Measurements from ENCODE around the gene EIF3L.
A peak's percentile ranks its signal among the peaks of the same experiment; 100 is the strongest.

EIF3L gene

DNA sequence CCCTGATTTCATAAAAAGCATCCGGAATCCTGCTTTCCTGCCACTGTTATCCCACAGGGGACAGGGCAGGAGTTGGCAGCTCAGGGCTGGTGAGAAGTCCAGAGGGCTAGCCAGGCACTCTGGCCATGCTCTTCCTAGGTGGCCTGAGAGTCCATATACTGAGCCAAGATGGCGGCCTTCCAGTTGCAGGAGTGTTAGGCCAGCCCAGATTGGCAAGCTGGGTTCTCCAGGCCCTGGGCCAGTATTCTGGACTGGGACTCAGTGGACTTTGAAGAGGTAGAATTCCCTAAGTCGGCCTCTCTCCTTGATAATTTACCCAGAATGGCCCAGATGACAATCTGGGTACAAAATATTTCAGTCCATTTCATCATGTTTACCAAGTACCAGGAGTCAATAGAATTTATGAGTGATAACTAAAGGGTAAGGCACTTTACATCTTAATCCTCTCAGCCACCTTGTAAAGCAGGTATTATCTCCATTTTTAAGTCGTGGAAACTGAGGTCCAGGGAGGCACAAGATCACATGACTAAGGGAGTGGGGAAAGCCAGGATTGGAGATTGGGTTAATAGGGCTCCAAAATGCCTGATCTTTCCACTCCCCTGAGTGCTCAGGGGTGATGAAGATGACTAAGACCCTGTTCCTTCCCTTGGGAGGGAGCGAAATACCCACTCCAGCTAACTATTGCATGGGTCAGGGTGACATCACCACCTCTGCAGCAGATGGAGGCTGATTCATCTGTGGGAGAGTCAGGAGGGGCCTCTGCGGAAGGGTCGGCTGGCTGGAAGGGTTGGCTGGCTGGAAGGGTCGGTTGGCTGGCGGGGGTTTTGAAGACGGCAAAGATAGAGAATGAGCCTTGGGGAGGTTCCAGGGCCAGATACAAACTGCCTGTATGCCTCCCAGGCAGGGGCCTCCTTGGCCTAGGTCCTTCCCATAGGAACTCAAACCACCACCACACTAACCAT lies 55.6 kb downstream of the EIF3L start:
- DNase-seq (ENCODE audit: low read depth in 1 of 2, low spot score in 1 of 2): no peak

DNA sequence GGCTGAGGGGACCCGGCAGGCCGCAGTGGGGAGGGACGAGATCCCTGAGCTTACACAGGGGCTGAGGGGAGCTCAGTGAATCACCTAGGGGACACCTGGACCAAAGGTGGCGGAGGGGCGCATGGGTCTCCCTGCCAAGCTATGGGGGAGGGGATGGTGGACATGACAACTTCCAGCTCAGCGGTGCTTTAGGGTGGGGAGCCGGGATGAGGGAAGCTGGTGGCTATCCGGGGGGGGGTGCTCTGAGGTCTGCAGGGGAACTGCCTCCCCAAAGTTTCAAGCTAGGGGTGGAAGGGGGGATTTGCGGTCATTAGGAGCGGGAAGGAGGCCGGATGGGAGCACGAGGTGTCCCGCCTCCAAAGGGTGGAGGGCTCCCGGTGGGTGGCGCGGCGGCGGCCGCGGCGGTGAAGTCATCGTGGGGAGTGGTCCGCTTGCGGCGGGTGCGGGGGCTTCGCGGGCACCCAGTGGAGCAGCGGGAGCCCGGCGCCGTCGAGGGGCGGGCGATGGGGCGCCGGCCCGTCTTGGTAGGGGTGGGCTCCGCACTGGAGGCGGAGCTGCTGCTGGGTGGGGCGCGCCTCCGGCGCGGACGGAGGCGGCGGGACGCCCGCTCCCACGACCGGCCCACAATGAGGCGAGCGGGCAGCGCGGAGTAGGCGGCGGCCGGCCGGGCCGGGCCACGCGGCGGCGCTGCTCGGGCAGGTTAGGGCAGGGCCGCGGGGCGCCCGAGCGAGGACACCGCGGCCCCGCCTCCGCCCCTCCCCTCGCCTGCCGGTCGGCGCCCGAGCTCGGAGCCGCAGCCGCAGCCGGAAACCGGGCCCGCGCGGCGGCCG lies 56.5 kb downstream of the EIF3L start, which contains the start of gene MICALL1:
TSS of gene MICALL1 (plus strand) at position 764 of the 830 bp plus-strand sequence. CDS start 126 bp downstream, outside the sequence.
- peak; percentile 46 to 54 for DNase-seq (ENCODE audit: low read depth in 1 of 2, low spot score in 1 of 2)

DNA sequence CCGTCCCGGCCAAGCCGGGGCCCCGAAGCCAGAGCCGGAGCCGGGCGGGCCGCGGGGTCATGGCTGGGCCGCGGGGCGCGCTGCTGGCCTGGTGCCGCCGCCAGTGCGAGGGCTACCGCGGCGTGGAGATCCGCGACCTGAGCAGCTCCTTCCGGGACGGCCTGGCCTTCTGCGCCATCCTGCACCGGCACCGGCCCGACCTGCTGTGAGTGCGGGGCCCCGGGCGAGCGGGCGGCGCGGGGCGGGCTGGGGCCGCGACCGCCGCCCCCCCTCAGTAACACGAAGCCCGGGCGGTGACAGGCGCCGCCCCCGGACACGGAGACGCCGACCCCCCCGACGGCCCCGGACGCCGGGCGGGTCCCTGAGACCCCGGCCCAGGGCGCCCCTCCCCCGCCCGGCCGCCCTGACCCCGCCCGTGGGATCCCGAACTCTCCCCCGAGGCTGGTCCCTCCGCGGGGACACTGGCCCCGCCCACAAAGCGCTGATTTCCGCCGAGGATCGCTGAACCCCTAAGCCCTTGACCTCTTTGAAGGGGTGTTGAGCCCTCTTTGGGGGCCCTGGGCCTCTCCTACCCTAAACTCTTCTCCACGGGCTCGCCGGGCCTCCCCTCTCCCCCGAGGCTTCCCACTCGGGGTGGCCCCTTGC lies 57.3 kb downstream of the EIF3L start:
- DNase-seq (ENCODE audit: low read depth in 1 of 2, low spot score in 1 of 2): peak in 1 of 2 donors; percentile 13

DNA sequence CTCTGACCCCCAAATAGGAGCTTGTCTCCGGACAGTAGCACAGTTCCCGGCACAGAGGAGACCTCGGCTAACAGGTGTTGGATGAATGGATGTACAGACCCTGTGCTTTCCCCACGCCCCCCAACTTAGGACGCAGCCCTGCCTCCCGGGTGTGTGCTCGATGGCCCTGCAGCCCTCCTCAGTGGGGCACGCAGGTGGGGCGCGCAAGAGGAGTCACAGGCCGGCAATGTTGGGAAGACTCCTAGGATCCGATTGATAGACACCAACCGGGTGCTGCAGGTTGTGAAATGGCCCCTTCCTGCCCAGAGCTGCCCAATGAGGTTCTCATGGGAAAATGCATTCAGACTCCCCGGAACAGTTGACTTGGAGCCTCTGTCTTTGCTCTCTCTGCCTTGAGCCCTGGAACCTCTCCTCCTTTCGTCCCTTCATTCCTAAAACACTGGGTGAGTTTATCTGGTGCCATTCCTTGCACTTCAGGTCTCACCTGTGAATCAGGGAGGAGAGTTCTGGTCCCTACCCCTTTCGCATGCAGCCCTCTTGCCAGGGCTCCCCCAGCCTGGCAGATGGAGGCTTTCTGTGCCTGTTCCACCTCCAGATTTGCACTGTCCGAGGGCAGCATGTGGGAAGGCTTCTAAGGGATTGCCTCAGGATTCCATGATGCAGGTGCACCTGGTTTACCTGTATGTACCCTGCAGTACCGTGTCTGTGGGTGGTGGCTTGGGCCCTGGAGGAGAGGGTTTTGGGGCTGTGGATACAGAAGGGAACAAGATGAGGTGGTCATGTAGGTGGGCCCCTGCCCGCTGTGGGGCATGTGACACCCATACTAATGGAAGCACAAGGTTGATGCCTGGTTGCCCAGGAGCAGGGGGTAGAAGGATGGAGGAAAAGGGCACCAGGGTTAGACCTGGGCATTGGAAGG lies 58.1 kb downstream of the EIF3L start:
- DNase-seq (ENCODE audit: low read depth in 1 of 2, low spot score in 1 of 2): no peak

DNA sequence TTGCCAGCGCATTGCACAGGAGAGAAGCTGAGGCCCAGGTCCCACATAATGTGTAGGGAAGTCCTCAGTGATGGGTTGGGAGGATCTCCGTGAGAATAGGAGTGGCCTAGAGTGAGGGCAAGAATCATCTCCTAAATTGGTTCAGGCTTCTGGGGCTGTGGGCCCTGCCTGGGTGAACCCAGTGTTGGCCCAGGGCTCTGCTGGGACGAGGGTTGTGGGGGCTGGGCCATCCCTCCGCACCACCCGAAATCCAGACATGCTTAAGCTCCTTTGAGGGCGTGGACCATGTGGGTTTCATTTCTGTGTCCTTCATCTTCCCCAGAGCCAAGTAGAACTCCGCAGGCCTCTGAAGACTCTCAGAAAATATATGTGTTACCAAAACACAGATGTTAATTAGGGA lies 60.5 kb downstream of the EIF3L start:
- no peak for DNase-seq (ENCODE audit: low read depth in 1 of 2, low spot score in 1 of 2)

DNA sequence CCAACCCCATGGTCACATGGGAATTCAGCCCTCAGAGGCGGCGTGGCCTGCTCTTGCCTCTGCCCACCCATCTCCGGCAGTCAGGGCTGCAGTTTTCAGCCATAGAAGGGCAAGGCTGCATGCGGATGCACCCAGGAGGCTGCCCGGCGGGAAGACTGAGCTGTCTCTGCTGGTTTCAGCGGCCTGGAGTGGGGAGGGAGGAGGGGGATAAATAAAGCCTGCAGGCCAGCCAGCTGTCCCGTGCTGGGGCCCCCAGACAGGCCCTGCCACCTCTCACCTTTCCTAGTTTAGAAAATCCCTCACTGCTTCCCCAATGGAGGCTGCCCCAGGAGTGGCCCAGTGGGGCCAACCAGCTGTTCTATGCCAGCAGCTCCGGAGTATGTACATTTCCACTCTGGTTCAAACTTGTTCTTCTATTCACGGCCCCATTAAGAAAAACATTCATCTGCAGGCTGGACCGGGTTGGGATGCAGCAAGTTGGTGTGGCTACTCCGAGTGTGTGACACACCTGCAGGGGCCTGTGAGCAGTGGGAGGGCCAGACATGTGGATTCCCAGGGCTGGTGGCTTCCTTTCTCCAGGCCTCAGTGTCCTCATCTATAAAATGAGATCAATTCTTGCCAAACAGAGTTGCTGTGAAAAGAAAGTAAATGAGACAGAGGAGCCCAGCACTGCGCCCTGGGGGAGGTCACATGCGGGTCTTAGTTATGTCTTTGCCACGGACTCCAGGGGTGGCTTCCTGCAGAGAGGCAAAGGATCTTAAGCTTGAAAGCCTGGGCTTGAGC lies 61.9 kb downstream of the EIF3L start:
- no peak for DNase-seq (ENCODE audit: low read depth in 1 of 2, low spot score in 1 of 2)

DNA sequence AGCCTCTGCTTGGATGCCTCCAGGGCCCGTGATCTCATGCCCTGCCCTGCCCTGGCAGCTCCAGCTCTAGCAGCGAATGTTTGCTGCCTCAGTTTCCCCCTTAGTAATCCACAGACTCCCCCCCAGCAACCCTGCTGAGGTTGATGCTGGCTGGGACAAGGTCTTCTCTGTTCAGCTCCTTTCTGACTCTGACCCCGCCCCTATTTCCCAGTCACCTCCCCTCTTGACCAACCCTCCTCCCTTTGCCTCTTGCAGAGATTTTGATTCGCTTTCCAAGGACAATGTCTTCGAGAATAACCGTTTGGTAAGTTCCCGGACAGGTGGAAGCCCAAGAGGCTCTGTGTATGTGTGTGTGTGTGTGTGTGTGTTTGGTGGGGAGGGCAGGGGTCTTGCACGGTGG lies 62.5 kb downstream of the EIF3L start:
- no peak for DNase-seq (ENCODE audit: low read depth in 1 of 2, low spot score in 1 of 2)

DNA sequence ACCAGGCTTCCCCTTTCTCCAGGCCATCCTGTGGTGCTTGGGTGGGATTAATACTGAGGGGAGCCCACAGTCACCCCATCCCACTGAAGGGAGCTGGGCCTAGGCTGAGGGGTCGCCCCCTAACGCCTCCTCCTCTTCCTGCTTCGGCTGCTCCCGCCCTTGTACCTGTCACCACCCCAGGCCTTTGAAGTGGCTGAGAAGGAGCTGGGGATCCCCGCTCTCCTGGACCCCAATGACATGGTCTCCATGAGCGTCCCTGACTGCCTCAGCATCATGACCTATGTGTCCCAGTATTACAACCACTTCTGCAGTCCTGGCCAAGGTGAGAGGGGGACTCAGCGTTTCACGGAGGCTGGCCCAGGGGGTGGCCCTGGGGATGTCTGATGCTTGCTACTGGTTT lies 63.0 kb downstream of the EIF3L start:
- no peak for DNase-seq (ENCODE audit: low read depth in 1 of 2, low spot score in 1 of 2)

DNA sequence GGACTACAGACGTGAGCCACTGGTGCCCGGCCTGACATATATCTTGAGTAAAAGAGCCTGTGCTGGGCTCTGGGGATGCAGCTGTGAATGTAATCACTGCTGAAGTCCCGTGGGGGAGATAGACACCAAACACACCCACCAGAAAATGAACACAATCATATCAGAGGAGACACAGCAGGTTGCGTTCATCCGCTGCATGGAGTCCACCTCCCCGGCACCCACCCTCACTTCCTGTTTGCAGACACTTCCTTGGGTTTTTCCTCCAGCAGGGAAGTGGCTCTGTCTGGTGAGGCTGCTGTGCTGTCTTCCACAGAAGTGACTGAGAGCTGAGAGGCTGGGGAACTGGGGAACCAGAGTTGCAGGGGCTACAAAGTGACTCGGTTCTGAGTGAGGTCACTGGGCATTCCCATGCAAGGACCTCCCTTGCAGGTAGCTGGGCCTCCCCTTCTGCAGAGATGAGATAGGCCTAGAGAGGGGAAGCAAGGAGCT lies 64.1 kb downstream of the EIF3L start:
- no peak for DNase-seq (ENCODE audit: low read depth in 1 of 2, low spot score in 1 of 2)

DNA sequence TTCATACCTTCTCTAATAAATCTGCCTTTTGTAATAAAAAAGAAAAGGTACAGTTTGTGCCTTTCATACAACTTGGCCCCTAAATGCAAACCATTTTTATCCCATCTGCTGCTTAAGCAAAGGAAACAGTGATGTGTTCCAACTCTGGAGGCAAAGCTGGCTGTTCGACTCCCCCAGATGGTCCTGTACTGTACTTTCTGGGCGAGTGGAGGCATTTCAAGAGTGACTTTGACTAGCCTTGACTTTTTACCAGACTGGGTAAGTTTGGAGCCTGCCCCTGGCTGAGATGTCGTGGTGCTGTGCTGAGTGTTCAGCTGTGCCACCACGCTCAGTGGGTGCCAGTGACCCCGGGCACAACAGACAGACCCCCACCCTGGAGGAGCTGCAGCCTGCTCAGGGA lies 67.1 kb downstream of the EIF3L start:
- no peak for DNase-seq (ENCODE audit: low read depth in 1 of 2, low spot score in 1 of 2)

DNA sequence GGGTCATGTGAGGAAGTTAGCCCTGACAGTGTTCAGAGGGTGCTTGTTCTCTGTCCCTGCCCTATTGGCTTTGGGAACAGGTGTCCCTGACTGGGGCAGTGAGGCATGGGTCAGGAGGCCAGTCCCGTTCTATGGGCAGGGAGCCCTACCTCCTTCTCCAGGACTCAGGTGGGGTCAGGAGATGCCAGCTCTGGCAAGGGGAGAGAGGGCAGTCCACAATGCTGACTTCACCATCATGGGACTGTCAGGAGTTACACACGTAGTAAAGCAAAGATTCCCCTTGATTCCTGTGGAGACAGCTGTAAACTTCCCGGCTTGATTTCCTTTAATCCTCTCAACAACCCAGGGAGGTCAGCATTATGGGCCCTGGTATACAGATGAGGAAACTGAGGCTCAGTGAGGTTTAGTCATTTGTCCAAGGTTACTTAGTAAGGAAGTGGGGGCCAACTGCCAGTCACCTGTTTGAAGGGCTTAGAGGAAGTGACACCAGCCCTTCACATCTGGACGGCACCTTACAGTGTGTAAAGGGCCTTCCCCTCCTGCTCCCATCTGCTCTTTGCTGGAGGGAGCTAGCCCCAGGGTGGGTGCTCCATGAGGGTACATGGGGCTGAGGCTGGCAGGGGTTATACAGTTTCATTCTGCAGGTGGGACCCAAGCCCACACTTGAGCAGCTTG lies 68.8 kb downstream of the EIF3L start:
- no peak for DNase-seq (ENCODE audit: low read depth in 1 of 2, low spot score in 1 of 2)

DNA sequence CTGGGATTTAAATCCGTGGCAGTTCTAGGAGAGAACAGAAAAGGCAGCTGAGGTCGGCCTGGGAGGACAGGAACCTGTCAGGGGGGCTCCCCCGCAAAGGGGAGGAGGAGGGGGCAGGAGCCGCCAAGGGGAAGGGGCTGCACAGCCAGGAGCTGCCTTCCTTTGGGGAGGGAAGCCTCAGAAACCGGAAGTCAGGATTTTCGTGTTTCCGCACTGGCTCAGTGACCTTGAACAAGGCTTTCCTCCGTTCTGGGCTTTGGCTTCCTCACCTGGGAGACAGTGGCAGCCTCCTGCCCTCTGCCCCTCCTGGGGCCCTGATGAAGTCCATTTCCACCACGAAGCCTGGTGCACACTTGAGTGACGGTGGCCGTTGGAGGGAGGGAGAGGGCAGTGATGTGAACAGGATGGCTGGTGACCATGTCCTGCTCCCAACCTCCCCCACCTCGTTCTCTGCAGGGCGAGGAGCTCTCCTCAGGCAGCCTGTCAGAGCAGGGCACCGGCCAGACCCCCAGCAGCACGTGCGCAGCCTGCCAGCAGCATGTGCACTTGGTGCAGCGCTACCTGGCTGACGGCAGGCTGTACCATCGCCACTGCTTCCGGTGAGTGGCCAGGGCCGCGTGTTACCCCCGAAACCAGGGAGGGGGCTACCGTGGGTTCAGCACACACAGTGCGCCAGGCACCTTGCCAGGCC lies 69.5 kb downstream of the EIF3L start:
- DNase-seq (ENCODE audit: low read depth in 1 of 2, low spot score in 1 of 2): no peak

DNA sequence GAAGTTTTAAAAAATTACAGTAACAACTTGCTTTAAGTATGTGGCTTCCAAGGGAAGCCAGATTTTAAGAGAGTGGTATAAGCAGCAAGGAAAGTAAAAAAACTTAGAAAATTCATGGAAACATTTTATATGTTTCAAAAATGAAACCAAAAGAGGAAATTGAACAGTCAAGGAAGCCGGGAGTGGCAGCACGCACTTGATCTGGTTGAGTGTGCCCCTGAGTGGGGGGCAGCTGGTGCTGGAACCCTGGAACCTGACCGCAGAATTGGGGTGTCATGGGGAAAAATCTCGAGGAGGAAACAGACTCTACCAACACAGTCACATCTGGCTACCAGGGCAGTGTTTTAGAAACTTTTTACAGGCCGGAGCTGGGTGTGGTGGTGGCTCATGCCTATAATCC lies 70.9 kb downstream of the EIF3L start:
- DNase-seq (ENCODE audit: low read depth in 1 of 2, low spot score in 1 of 2): no peak

DNA sequence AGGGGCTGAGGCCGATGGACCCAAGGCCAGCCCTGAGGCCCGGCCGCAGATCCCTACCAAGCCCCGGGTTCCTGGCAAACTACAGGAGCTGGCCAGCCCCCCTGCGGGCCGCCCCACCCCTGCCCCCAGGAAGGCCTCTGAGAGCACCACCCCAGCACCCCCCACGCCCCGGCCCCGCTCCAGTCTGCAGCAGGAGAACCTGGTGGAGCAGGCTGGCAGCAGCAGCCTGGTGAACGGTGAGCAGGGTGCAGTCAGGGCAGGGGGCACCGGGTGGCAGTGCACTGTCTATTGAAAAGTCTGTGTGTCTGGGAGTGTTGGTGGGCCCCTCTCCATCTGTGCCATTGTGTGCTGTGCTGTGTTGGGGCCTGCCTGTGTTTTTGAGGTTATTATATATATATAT lies 73.0 kb downstream of the EIF3L start:
- no peak for DNase-seq (ENCODE audit: low read depth in 1 of 2, low spot score in 1 of 2)

DNA sequence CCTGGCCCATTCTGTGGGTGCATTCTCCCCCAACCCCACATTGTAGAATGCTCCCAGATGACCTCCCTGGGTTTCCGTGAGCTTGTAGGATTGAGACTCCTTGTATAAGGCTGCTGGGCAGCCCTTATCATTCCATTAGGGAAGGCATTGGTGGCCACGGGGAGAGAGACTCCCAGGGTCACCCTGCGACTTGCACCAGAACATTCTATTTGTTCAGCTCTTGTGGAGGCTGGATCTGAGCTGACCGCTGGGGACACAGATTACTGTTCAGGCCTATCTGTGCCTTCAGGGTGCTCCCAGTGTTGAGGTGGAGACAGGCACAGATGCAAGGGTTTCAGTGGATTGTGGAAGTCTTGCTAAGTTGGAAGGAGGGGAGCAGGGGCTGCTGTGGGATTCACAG lies 74.7 kb downstream of the EIF3L start:
- DNase-seq (ENCODE audit: low read depth in 1 of 2, low spot score in 1 of 2): no peak

DNA sequence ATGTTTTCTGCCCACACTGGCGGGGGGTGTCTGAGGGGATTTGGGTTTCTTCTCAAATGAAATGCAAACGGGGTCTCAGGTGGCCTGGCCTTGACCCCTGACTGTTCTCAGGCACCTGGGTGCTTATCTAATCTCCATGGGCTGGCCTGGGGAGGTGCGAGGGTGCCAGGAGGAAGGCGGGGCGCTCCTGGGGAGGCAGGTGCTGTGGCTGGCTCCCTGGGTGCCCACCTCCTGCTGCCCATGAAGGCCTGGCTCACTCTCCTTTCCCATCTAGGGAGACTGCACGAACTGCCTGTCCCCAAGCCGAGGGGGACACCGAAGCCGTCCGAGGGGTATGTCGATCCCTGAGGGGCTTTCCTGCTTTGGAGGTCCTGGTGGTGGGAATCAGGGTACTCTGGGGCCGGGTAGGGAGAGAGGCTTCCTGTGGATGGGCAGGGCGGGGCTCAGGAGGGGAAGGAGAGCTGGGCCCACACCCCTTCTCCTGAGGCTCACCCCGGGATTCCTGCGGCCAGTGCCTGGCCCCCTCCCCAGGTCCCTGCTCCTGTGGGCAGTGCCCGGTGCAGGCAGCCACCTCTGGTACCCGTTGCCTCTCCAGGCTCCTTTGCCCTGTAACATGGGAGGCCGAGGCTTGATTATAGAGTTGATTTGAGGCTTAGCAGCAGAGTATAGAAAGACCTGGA lies 75.3 kb downstream of the EIF3L start:
- no peak for DNase-seq (ENCODE audit: low read depth in 1 of 2, low spot score in 1 of 2)

DNA sequence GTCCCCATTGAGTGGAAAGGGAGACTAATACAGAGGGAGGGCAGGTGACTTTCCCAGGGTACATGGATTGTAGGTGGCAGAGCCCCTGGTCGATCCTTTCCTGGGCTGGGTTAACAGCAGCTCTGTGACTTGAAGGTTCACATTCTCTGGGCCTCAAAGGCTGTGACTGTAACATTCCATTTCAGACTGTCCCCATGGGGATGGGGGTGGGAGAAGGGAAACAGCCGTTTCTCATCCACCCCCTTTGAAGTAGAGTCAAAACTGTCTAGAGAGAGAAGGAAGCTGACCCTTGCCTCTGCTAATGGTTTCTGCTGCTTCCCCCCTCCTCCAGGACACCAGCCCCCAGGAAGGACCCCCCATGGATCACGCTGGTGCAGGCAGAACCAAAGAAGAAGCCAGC lies 76.1 kb downstream of the EIF3L start:
- DNase-seq (ENCODE audit: low read depth in 1 of 2, low spot score in 1 of 2): no peak

DNA sequence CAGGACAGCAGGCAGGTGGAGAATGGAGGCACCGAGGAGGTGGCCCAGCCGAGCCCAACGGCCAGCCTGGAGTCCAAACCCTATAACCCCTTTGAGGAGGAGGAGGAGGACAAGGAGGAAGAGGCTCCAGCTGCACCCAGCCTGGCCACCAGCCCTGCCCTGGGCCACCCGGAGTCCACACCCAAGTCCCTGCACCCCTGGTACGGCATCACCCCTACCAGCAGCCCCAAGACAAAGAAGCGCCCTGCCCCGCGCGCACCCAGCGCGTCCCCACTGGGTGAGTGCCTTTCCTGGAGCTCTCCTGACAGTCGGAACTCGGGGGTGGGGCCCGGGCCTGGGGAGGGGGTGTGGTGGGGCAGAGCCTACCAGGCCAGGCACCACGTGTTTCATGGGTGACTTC lies 76.5 kb downstream of the EIF3L start:
- DNase-seq (ENCODE audit: low read depth in 1 of 2, low spot score in 1 of 2): no peak

All from stimulated activated CD4-positive, alpha-beta T cell treated with anti-CD3 and anti-CD28 coated beads, Interleukin-15, amount 100 ng/mL, for 1 hour (primary cell).